SK-N-SH treated with all-trans-retinoic acid at 6 μM for 48 hours (cell line): ENCODE measurements around the gene FAM171A1.

Experiments used
- ATAC-seq: fragments of 200-7000 bp; cut with Tn5 transposase; 3 replicates; pipeline ENCODE4 v1.9.1; 2020; ENCODE audit warnings: mild to moderate bottlenecking, moderate library complexity
- ARNTL ChIP-seq: fragments of 450-650 bp; formaldehyde crosslinking; IDR thresholded peaks from 2 replicates; pipeline ENCODE4 v1.5.0; 2020; ENCODE audit warnings: low read depth, mild to moderate bottlenecking, moderate library complexity, borderline replicate concordance
- BACH2 ChIP-seq: fragments of 250-450 bp; sonication (Bioruptor Pico); IDR thresholded peaks from 2 replicates; pipeline ENCODE4 v1.9.0; 2021; ENCODE audit warnings: mild to moderate bottlenecking, borderline replicate concordance
- CSDC2 ChIP-seq: fragments of 250-450 bp; sonication (Bioruptor Pico); IDR thresholded peaks from 2 replicates; pipeline ENCODE4 v1.5.0; 2020; ENCODE audit warnings: mild to moderate bottlenecking, moderate library complexity
- ESRRG ChIP-seq: fragments of 250-450 bp; sonication (Bioruptor Pico); IDR thresholded peaks from 2 replicates; pipeline ENCODE4 v1.6.1; 2021; ENCODE audit warnings: mild to moderate bottlenecking
- GLIS3 ChIP-seq: fragments of 250-450 bp; sonication (Bioruptor Pico); IDR thresholded peaks from 2 replicates; pipeline ENCODE4 v1.5.0; 2020; ENCODE audit warnings: mild to moderate bottlenecking, moderate library complexity
- ISL1 ChIP-seq: fragments of 250-450 bp; sonication (Bioruptor Pico); IDR thresholded peaks from 2 replicates; pipeline ENCODE4 v2.1.2; 2022; ENCODE audit warnings: mild to moderate bottlenecking, moderate library complexity
- OSR1 ChIP-seq: fragments of 250-450 bp; sonication (Bioruptor Pico); IDR thresholded peaks from 2 replicates; pipeline ENCODE4 v1.8.0; 2022; ENCODE audit warnings: moderate library complexity, mild to moderate bottlenecking, inconsistent platforms
- PATZ1 ChIP-seq: fragments of 250-450 bp; sonication (Bioruptor Pico); IDR thresholded peaks from 2 replicates; pipeline ENCODE4 v1.8.0; 2020; ENCODE audit warnings: mild to moderate bottlenecking, moderate library complexity, borderline replicate concordance
- PPARA ChIP-seq: fragments of 250-450 bp; sonication (Bioruptor Pico); IDR thresholded peaks from 2 replicates; pipeline ENCODE4 v1.5.0; 2020; ENCODE audit warnings: mild to moderate bottlenecking, borderline replicate concordance
- RARB ChIP-seq: fragments of 250-450 bp; sonication (Bioruptor Pico); IDR thresholded peaks from 2 replicates; pipeline ENCODE4 v1.8.0; 2021; ENCODE audit warnings: mild to moderate bottlenecking, moderate library complexity
- SNAI2 ChIP-seq: fragments of 250-450 bp; sonication (Bioruptor Pico); IDR thresholded peaks from 2 replicates; pipeline ENCODE4 v1.5.0; 2020; ENCODE audit warnings: mild to moderate bottlenecking, moderate library complexity
- TCF4 ChIP-seq: fragments of 250-450 bp; sonication (Bioruptor Pico); IDR thresholded peaks from 2 replicates; pipeline ENCODE4 v1.8.0; 2021; ENCODE audit warnings: mild to moderate bottlenecking, moderate library complexity, borderline replicate concordance
- TOX ChIP-seq: fragments of 250-450 bp; sonication (Bioruptor Pico); IDR thresholded peaks from 2 replicates; pipeline ENCODE4 v1.8.0; 2021; ENCODE audit warnings: mild to moderate bottlenecking, moderate library complexity, borderline replicate concordance
- TSHZ2 ChIP-seq: fragments of 250-450 bp; sonication (Bioruptor Pico); IDR thresholded peaks from 2 replicates; pipeline ENCODE4 v1.5.0; 2020; ENCODE audit warnings: mild to moderate bottlenecking, moderate library complexity
- ZC3H10 ChIP-seq: fragments of 250-450 bp; sonication (Bioruptor Pico); IDR thresholded peaks from 2 replicates; pipeline ENCODE4 v1.5.1; 2021; ENCODE audit warnings: mild to moderate bottlenecking, moderate library complexity
- ZFP3 ChIP-seq: fragments of 250-450 bp; sonication (Bioruptor Pico); IDR thresholded peaks from 2 replicates; pipeline ENCODE4 v1.5.0; 2020; ENCODE audit warnings: mild to moderate bottlenecking, moderate library complexity
- ZFP30 ChIP-seq: fragments of 450-650 bp; formaldehyde crosslinking; IDR thresholded peaks from 2 replicates; pipeline ENCODE4 v1.5.0; 2022; ENCODE audit warnings: mild to moderate bottlenecking, moderate library complexity
- ZNF565 ChIP-seq: fragments of 450-650 bp; formaldehyde crosslinking; conservative IDR thresholded peaks from 2 replicates; pipeline ENCODE4 v1.5.0; 2020; ENCODE audit warnings: low read depth, mild to moderate bottlenecking, moderate library complexity
- ZNF70 ChIP-seq: fragments of 450-650 bp; formaldehyde crosslinking; IDR thresholded peaks from 2 replicates; pipeline ENCODE4 v1.5.0; 2020; ENCODE audit warnings: mild to moderate bottlenecking, moderate library complexity
- ZNF8 ChIP-seq: fragments of 450-650 bp; formaldehyde crosslinking; IDR thresholded peaks from 2 replicates; pipeline ENCODE4 v1.5.0; 2020; ENCODE audit warnings: mild to moderate bottlenecking, moderate library complexity
- TF ChIP-seq, protein P1 (sequence below): fragments of 250-450 bp; sonication (Bioruptor Pico); IDR thresholded peaks from 2 replicates; pipeline ENCODE4 v1.8.0; 2021; ENCODE audit warnings: low read depth, mild to moderate bottlenecking, moderate library complexity, borderline replicate concordance
- TF ChIP-seq, protein P2 (sequence below): fragments of 250-450 bp; sonication (Bioruptor Pico); IDR thresholded peaks from 2 replicates; pipeline ENCODE4 v1.5.1; 2020; ENCODE audit warnings: low read depth, mild to moderate bottlenecking, moderate library complexity
- TF ChIP-seq, protein P3 (sequence below): fragments of 250-450 bp; sonication (Bioruptor Pico); IDR thresholded peaks from 2 replicates; pipeline ENCODE4 v1.5.1; 2021; ENCODE audit warnings: mild to moderate bottlenecking, moderate library complexity

FAM171A1 gene

GRCh38 chr10:15228426-15228825, 142.7 kb downstream of the FAM171A1 start:
- no peak for TF ChIP-seq PPARA (CRISPR knock-in tag)
- ATAC-seq: no peak

DNA sequence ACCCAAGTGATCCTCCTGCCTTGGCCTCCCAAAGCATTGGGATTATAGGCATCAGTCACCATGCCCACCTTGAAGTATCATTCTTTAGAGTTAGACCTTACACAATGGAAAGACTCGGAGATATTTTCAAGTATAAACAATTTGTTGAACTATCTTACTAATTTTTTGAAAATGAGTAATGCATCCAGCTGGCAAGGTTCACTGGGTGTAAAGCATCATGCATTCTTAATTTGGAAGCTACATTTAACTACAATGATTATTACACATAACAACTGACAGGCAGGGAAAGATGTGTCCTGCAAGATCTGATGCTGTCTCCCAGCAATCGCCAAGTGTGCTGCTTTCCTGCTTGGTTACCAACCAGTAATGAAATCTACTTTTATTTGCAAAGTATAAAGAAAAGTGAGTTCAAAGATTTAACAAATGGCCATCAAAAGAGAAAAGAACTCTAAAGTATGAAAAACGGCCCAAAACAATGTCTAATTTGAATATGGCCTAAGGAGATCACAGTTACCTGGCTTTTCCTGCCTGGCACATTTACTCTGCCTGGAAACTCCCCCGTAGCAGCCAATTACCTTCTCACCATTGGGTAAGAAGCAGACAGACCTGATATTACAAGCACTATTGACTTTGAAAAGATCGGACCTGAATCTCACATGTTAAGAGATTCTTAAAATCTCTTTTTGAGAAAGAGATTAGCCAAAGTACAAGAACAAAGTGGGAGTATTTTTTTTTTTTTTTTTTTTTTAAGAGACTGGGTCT, 143.3 kb downstream of the FAM171A1 start:
- TF ChIP-seq ARNTL: no peak
- TF ChIP-seq, protein P1, sequence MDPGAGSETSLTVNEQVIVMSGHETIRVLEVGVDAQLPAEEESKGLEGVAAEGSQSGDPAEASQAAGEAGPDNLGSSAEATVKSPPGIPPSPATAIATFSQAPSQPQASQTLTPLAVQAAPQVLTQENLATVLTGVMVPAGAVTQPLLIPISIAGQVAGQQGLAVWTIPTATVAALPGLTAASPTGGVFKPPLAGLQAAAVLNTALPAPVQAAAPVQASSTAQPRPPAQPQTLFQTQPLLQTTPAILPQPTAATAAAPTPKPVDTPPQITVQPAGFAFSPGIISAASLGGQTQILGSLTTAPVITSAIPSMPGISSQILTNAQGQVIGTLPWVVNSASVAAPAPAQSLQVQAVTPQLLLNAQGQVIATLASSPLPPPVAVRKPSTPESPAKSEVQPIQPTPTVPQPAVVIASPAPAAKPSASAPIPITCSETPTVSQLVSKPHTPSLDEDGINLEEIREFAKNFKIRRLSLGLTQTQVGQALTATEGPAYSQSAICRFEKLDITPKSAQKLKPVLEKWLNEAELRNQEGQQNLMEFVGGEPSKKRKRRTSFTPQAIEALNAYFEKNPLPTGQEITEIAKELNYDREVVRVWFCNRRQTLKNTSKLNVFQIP (CRISPR knock-in tag): no peak
- TF ChIP-seq PPARA (CRISPR knock-in tag): no peak
- TF ChIP-seq ESRRG (CRISPR knock-in tag): no peak
- TF ChIP-seq, protein P2, sequence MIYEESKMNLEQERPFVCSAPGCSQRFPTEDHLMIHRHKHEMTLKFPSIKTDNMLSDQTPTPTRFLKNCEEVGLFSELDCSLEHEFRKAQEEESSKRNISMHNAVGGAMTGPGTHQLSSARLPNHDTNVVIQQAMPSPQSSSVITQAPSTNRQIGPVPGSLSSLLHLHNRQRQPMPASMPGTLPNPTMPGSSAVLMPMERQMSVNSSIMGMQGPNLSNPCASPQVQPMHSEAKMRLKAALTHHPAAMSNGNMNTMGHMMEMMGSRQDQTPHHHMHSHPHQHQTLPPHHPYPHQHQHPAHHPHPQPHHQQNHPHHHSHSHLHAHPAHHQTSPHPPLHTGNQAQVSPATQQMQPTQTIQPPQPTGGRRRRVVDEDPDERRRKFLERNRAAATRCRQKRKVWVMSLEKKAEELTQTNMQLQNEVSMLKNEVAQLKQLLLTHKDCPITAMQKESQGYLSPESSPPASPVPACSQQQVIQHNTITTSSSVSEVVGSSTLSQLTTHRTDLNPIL (CRISPR knock-in tag): no peak
- TF ChIP-seq, protein P3, sequence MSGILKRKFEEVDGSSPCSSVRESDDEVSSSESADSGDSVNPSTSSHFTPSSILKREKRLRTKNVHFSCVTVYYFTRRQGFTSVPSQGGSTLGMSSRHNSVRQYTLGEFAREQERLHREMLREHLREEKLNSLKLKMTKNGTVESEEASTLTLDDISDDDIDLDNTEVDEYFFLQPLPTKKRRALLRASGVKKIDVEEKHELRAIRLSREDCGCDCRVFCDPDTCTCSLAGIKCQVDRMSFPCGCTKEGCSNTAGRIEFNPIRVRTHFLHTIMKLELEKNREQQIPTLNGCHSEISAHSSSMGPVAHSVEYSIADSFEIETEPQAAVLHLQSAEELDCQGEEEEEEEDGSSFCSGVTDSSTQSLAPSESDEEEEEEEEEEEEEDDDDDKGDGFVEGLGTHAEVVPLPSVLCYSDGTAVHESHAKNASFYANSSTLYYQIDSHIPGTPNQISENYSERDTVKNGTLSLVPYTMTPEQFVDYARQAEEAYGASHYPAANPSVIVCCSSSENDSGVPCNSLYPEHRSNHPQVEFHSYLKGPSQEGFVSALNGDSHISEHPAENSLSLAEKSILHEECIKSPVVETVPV (CRISPR knock-in tag): no peak
- TF ChIP-seq TCF4 (CRISPR knock-in tag): no peak
- no peak for TF ChIP-seq ZFP3 (CRISPR knock-in tag)
- no peak for TF ChIP-seq PATZ1
- TF ChIP-seq ISL1: no peak
- TF ChIP-seq ZC3H10: no peak
- TF ChIP-seq ZFP30: no peak
- no peak for TF ChIP-seq ZNF565 (CRISPR knock-in tag)
- no peak for TF ChIP-seq SNAI2
- no peak for TF ChIP-seq BACH2 (CRISPR knock-in tag)
- no peak for TF ChIP-seq RARB (CRISPR knock-in tag)
- TF ChIP-seq ZNF8: no peak
- no peak for TF ChIP-seq TOX (CRISPR knock-in tag)
- no peak for ATAC-seq

DNA sequence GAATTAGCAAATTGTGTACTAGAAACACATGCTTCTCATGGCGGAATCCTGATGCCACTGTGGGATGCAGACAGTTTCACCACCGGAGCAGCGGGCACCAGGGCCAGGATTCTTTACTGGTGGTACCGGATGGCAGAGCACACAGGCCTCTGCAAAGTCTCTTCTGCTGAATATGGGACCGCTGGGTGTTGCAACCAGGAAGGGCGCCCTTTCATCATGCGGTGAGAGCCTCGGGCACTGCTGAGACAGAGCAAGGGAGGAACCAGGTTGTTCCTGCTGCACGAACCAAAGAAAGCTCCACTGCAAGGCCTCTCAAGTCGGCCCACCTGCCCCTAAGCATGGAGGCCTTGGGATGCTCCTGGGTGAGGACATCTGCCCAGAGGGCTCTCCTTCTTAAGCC, 145.6 kb downstream of the FAM171A1 start:
- TF ChIP-seq ZNF8: no peak
- TF ChIP-seq RARB (CRISPR knock-in tag): no peak
- no peak for TF ChIP-seq TSHZ2 (CRISPR knock-in tag)
- no peak for TF ChIP-seq ZFP30
- TF ChIP-seq GLIS3 (CRISPR knock-in tag): no peak
- TF ChIP-seq ZFP3 (CRISPR knock-in tag): no peak
- TF ChIP-seq TCF4 (CRISPR knock-in tag): no peak
- no peak for TF ChIP-seq ZC3H10
- no peak for TF ChIP-seq CSDC2 (CRISPR knock-in tag)
- no peak for TF ChIP-seq ZNF565 (CRISPR knock-in tag)
- TF ChIP-seq, protein P3 (CRISPR knock-in tag): no peak
- TF ChIP-seq ISL1: no peak
- no peak for TF ChIP-seq ZNF70
- no peak for TF ChIP-seq PPARA (CRISPR knock-in tag)
- no peak for TF ChIP-seq OSR1
- TF ChIP-seq BACH2 (CRISPR knock-in tag): no peak
- no peak for ATAC-seq
